PC-3 (cell line): ENCODE measurements around the gene HIBADH. TPM values are rescaled to one million over a fixed set of nuclear protein-coding genes. Genes with fewer than 3 reads are reported as not detected.

Experiments
- ATAC-seq: fragments of 200-7000 bp; cut with Tn5 transposase; 2 replicates; pipeline ENCODE4 v1.9.1; 2020; ENCODE audit warnings: mild to moderate bottlenecking, moderate library complexity
- BruUV-seq: library from RNA; stranded (reverse); fragments of 400-500 nt; replicated peaks from 2 replicates; lab custom pipeline; 2021; lab: Mats Ljungman, UMichigan
- CTCF ChIA-PET: fragments of 300-600 bp; sonication (Branson Sonifier 250); formaldehyde crosslinking; loops from one replicate; lab custom pipeline; 2022; ENCODE audit warnings: antibody characterized with exemption; lab: Charles Lee
- POLR2A ChIA-PET: fragments of 300-600 bp; sonication (Branson Sonifier 250); formaldehyde crosslinking; loops from one replicate; lab custom pipeline; 2022; ENCODE audit warnings: antibody characterized with exemption; ENCODE audit not compliant: unreplicated experiment; lab: Charles Lee
- DNase-seq: peaks from one replicate; pipeline ENCODE4 v3.0.0-alpha.2; 2015
- H2AFZ ChIP-seq: fragments of 300-600 bp; sonication (generic); 2 replicates; pipeline ENCODE4 v1.6.0; 2016; ENCODE audit warnings: antibody characterized with exemption, low read length
- H3F3A ChIP-seq: fragments of 300-600 bp; sonication (generic); one replicate; pipeline ENCODE4 v1.6.0; 2017; ENCODE audit warnings: antibody characterized with exemption, low read length, control low read depth, mild to moderate bottlenecking; ENCODE audit not compliant: unreplicated experiment
- H3K27ac ChIP-seq: fragments of 300-600 bp; sonication (generic); 2 replicates; pipeline ENCODE4 v1.5.1; 2016; ENCODE audit warnings: mild to moderate bottlenecking, low read length
- H3K27me3 ChIP-seq: fragments of 300-600 bp; sonication (generic); 2 replicates; pipeline ENCODE4 v1.6.1; 2016; ENCODE audit warnings: low read length, mixed read lengths
- H3K36me3 ChIP-seq: fragments of 300-600 bp; sonication (generic); 2 replicates; pipeline ENCODE4 v1.6.1; 2016; ENCODE audit warnings: low read depth, mixed run types, low read length, mixed read lengths
- H3K4me1 ChIP-seq: fragments of 300-600 bp; sonication (generic); 2 replicates; pipeline ENCODE4 v1.5.1; 2016; ENCODE audit warnings: low read length; ENCODE audit not compliant: insufficient read depth
- H3K4me2 ChIP-seq: fragments of 300-600 bp; sonication (generic); 2 replicates; pipeline ENCODE4 v1.6.0; 2016; ENCODE audit warnings: low read length
- H3K4me3 ChIP-seq: fragments of 300-600 bp; sonication (generic); 2 replicates; pipeline ENCODE4 v1.5.1; 2016; ENCODE audit warnings: mild to moderate bottlenecking, low read length, mixed read lengths
- H3K79me2 ChIP-seq: fragments of 300-600 bp; sonication (generic); 2 replicates; pipeline ENCODE4 v1.6.1; 2017; ENCODE audit warnings: low read length, mixed read lengths
- H3K9ac ChIP-seq: fragments of 300-600 bp; sonication (generic); 2 replicates; pipeline ENCODE4 v1.6.0; 2016; ENCODE audit warnings: mild to moderate bottlenecking, low read length
- H3K9me2 ChIP-seq: fragments of 300-600 bp; sonication (generic); replicated peaks from 2 replicates; pipeline ENCODE4 v1.6.1; 2016; ENCODE audit warnings: mixed run types, low read length, mixed read lengths
- H3K9me3 ChIP-seq: fragments of 300-600 bp; sonication (generic); 2 replicates; pipeline ENCODE4 v1.6.1; 2016; ENCODE audit warnings: low read length, mixed read lengths
- H4K20me1 ChIP-seq: fragments of 300-600 bp; sonication (generic); 2 replicates; pipeline ENCODE4 v1.6.1; 2016; ENCODE audit warnings: low read length, mixed read lengths
- CTCF ChIP-seq: fragments of 300-600 bp; sonication (generic); conservative IDR thresholded peaks from 2 replicates; pipeline ENCODE4 v1.5.1; 2017; ENCODE audit warnings: antibody characterized with exemption, low read depth, mild to moderate bottlenecking, low read length
- EZH2 ChIP-seq: fragments of 300-600 bp; sonication (generic); IDR thresholded peaks from one replicate; pipeline ENCODE4 v1.6.1; 2017; ENCODE audit warnings: antibody characterized with exemption, mild to moderate bottlenecking, low read length; ENCODE audit not compliant: unreplicated experiment
- EZH2phosphoT487 ChIP-seq: fragments of 300-600 bp; sonication (generic); IDR thresholded peaks from 2 replicates; pipeline ENCODE4 v1.6.1; 2018; ENCODE audit warnings: mild to moderate bottlenecking, antibody characterized with exemption, low read length, borderline replicate concordance
- intact Hi-C: fragments of 100-400 bp; cut with micrococcal nuclease; formaldehyde crosslinking; loops from 2 replicates; pipeline ENCODE4 v1.9.0; 2023
- total RNA-seq: library from RNA; depleted of rRNA; stranded (reverse); fragments of >200 nt; gene quantifications from 2 replicates; pipeline ENCODE4 v1.2.3, GENCODE V29; 2014

The HIBADH gene
- total RNA-seq, 1 experiment from 2014 or later = 45.8 TPM

DNA sequence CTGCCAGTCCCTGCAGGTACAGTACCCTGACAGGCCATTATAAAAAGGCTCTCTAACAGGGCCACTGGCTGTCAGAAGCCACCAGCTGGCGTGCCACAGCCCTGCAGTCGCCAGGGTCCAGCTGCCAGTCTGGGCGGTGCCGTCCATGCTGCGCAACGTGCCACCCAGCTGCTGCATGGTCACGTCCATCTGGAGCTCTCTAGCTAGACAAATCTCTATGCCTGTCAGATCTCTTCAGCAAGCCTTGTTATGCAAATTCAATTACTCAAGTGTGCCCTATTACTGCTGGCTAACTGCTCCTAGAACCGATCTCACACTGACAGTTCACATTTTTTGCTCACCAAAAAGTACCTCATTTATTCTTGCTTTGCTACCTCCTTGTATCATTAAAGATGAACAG is 75.9 kb downstream of the HIBADH start:
- no peak overlapping the region for H3K4me2 ChIP-seq
- H3K9me2 ChIP-seq = no peaks in the 10 kb centered on the region
- no peak overlapping the region for H3K27ac ChIP-seq
- no peak; the same call in 1 of the 2 replicates for ATAC-seq
- ChIA-PET CTCF (no interaction called here), POLR2A (no interaction called here)
- BruUV-seq = no TSS peak
- no peaks in the 10 kb centered on the region for H3K79me2 ChIP-seq
- H2AFZ ChIP-seq = no peak overlapping the region
- H3K36me3 ChIP-seq = 0 out of 2 replicates have a peak, but pooled peaks cover under 1% of the 10 kb centered on the region
- H3K27me3 ChIP-seq = no peaks in the 10 kb centered on the region
- H3K9me3 ChIP-seq = no peaks in the 10 kb centered on the region
- H3K4me1 ChIP-seq = no peaks in the 10 kb centered on the region
- no peaks in the 10 kb centered on the region for H4K20me1 ChIP-seq
- H3F3A ChIP-seq = no peaks in the 10 kb centered on the region
- no peak for TF ChIP-seq EZH2
- TF ChIP-seq EZH2phosphoT487 = no peak
- TF ChIP-seq CTCF = no peak
- intact Hi-C loops = no loop called here
- H3K9ac ChIP-seq = no peak overlapping the region
- no peak for DNase-seq
- no peak overlapping the region for H3K4me3 ChIP-seq

- Histone ChIP-seq H3K4me2 (no peak overlapping the region), H3K9me2 (no peaks in the 10 kb centered on the region), H3K4me3 (no peak overlapping the region), H3K9me3 (no peaks in the 10 kb centered on the region), H3K27ac (no peak overlapping the region), H2AFZ (no peak overlapping the region), H3F3A (no peaks in the 10 kb centered on the region), H3K27me3 (no peaks in the 10 kb centered on the region), H3K9ac (no peak overlapping the region), H3K79me2 (no peaks in the 10 kb centered on the region), H4K20me1 (no peaks in the 10 kb centered on the region), H3K4me1 (no peaks in the 10 kb centered on the region), H3K36me3 (no peaks in the 10 kb centered on the region)
- ChIA-PET CTCF (no interaction called here), POLR2A (interaction anchor here (0.7 kb wide), 1 partner anchor 219 kb away, joined by 5 read pairs; no protein-coding TSS in a partner anchor)
- ATAC-seq (no peak), DNase-seq (no peak)
- intact Hi-C loops = no loop called here
- BruUV-seq = no TSS peak
- no peak for TF ChIP-seq CTCF
- no peak for TF ChIP-seq EZH2
Observed at GRCh38 chr7:27585781-27586447, 76.8 kb downstream of the HIBADH start.

DNA sequence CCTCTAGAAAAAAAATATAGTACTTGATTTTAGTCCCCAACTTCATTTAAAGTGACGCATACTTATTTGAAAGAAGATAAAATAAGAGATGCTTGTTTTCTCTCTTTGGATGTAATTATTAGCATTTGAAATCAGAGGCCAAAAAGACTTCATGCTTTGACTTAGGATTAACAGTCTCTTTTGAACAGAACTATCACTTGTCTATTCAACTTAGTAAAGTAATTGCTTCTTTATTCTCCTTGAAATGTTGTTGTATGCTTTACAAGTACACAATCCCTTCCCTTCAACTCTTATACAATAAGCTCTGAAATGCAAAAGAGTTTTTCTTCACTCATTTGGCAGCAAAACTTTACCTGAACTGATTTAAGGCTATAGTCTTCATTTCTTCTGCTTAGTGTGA is 80.8 kb downstream of the HIBADH start:
- TF ChIP-seq EZH2 = no peak
- no peak for TF ChIP-seq EZH2phosphoT487
- no peak for TF ChIP-seq CTCF
- DNase-seq (no peak), ATAC-seq (no peak)
- Histone ChIP-seq H4K20me1 (no peaks in the 10 kb centered on the region), H3K9me3 (no peaks in the 10 kb centered on the region), H2AFZ (no peak overlapping the region), H3K9ac (no peak overlapping the region), H3K27ac (no peak overlapping the region), H3K36me3 (no peaks in the 10 kb centered on the region), H3F3A (no peaks in the 10 kb centered on the region), H3K79me2 (no peaks in the 10 kb centered on the region), H3K4me3 (no peak overlapping the region), H3K4me1 (peaks cover 11% of the 10 kb centered on the region), H3K27me3 (no peaks in the 10 kb centered on the region), H3K4me2 (no peak overlapping the region), H3K9me2 (no peaks in the 10 kb centered on the region)
- POLR2A ChIA-PET = interaction anchor here (0.7 kb wide), 1 partner anchor 386 kb away, joined by 3 read pairs; no protein-coding TSS in a partner anchor
- no TSS peak for BruUV-seq
- intact Hi-C loops = no loop called here
- CTCF ChIA-PET = no interaction called here
